WTC11 (cell line): ENCODE measurements around the gene ME2. TPM values are rescaled to one million over a fixed set of nuclear protein-coding genes. Genes with fewer than 3 reads are reported as not detected.

Experiments
- ATAC-seq: fragments of 200-7000 bp; cut with Tn5 transposase; 2 replicates; pipeline ENCODE4 v1.10.0; 2021; ENCODE audit warnings: mild to moderate bottlenecking, moderate library complexity
- CTCF ChIA-PET: fragments of 300-600 bp; sonication (Branson Sonifier 250); formaldehyde crosslinking; loops from one replicate; lab custom pipeline; 2021; ENCODE audit warnings: antibody characterized with exemption; lab: Charles Lee
- POLR2A ChIA-PET: fragments of 350-600 bp; sonication (Branson Sonifier 250); formaldehyde crosslinking; loops from one replicate; lab custom pipeline; 2021; ENCODE audit warnings: antibody characterized with exemption; lab: Charles Lee
- DNase-seq: peaks from one replicate; pipeline ENCODE4 v3.0.0; 2021; ENCODE audit warnings: low spot score
- H3K27ac Mint-ChIP-seq: 2 replicates; pipeline ENCODE4 v1.8.0; 2021; ENCODE audit warnings: mixed read lengths
- H3K27me3 Mint-ChIP-seq: 2 replicates; pipeline ENCODE4 v1.8.0; 2021; ENCODE audit warnings: low read depth, mild to moderate bottlenecking, moderate library complexity, mixed read lengths
- H3K36me3 Mint-ChIP-seq: 2 replicates; pipeline ENCODE4 v1.8.0; 2021; ENCODE audit warnings: mixed read lengths
- H3K4me1 Mint-ChIP-seq: 2 replicates; pipeline ENCODE4 v1.8.0; 2022; ENCODE audit warnings: mixed read lengths
- H3K4me3 Mint-ChIP-seq: 2 replicates; pipeline ENCODE4 v1.8.0; 2021; ENCODE audit warnings: mild to moderate bottlenecking, moderate library complexity, mixed read lengths
- H3K9me3 Mint-ChIP-seq: 2 replicates; pipeline ENCODE4 v1.8.0; 2021; ENCODE audit warnings: mixed read lengths
- AFF4 ChIP-seq: sonication (generic); formaldehyde crosslinking; IDR thresholded peaks from 2 replicates; pipeline ENCODE4 v1.8.1; 2023; ENCODE audit warnings: mild to moderate bottlenecking, missing genetic modification reagents, borderline replicate concordance
- ARID4B ChIP-seq: sonication (generic); formaldehyde crosslinking; IDR thresholded peaks from 2 replicates; pipeline ENCODE4 v1.8.0; 2023; ENCODE audit warnings: missing genetic modification reagents, mild to moderate bottlenecking, borderline replicate concordance
- ESRRA ChIP-seq: sonication (generic); formaldehyde crosslinking; IDR thresholded peaks from 2 replicates; pipeline ENCODE4 v1.8.1; 2022; ENCODE audit warnings: mild to moderate bottlenecking, missing genetic modification reagents, borderline replicate concordance
- FOXK1 ChIP-seq: sonication (generic); formaldehyde crosslinking; IDR thresholded peaks from 2 replicates; pipeline ENCODE4 v1.8.0; 2022; ENCODE audit warnings: mild to moderate bottlenecking, moderate library complexity, missing genetic modification reagents
- GABPB1 ChIP-seq: sonication (generic); formaldehyde crosslinking; IDR thresholded peaks from 2 replicates; pipeline ENCODE4 v1.8.1; 2023; ENCODE audit warnings: mild to moderate bottlenecking, missing genetic modification reagents
- GTF2I ChIP-seq: fragments of 250-450 bp; sonication (Bioruptor Pico); conservative IDR thresholded peaks from 2 replicates; pipeline ENCODE4 v1.4.0; 2021; ENCODE audit warnings: mild to moderate bottlenecking
- IRF1 ChIP-seq: sonication (generic); formaldehyde crosslinking; IDR thresholded peaks from 2 replicates; pipeline ENCODE4 v1.8.0; 2023; ENCODE audit warnings: missing genetic modification reagents
- MLX ChIP-seq: sonication (generic); formaldehyde crosslinking; IDR thresholded peaks from 2 replicates; pipeline ENCODE4 v1.8.1; 2023; ENCODE audit warnings: mild to moderate bottlenecking, missing genetic modification reagents, moderate library complexity
- PRRX2 ChIP-seq: fragments of 250-450 bp; sonication (Bioruptor Pico); IDR thresholded peaks from 2 replicates; pipeline ENCODE4 v1.8.0; 2021; ENCODE audit warnings: mild to moderate bottlenecking
- TEAD1 ChIP-seq: sonication (generic); formaldehyde crosslinking; IDR thresholded peaks from 2 replicates; pipeline ENCODE4 v1.8.0; 2022; ENCODE audit warnings: mild to moderate bottlenecking, missing genetic modification reagents
- TP53 ChIP-seq: sonication (generic); formaldehyde crosslinking; IDR thresholded peaks from 2 replicates; pipeline ENCODE4 v1.8.1; 2023; ENCODE audit warnings: mild to moderate bottlenecking, missing genetic modification reagents
- ZBTB21 ChIP-seq: sonication (generic); formaldehyde crosslinking; IDR thresholded peaks from 2 replicates; pipeline ENCODE4 v1.8.1; 2023; ENCODE audit warnings: mild to moderate bottlenecking, missing genetic modification reagents, borderline replicate concordance
- ZNF121 ChIP-seq: sonication (generic); formaldehyde crosslinking; IDR thresholded peaks from 2 replicates; pipeline ENCODE4 v1.8.0; 2023; ENCODE audit warnings: missing genetic modification reagents
- ZNF219 ChIP-seq: sonication (generic); formaldehyde crosslinking; IDR thresholded peaks from 2 replicates; pipeline ENCODE4 v1.8.0; 2023; ENCODE audit warnings: missing genetic modification reagents, mild to moderate bottlenecking, borderline replicate concordance
- ZNF532 ChIP-seq: fragments of 250-450 bp; sonication (Bioruptor Pico); IDR thresholded peaks from 2 replicates; pipeline ENCODE4 v1.9.0; 2021; ENCODE audit warnings: mild to moderate bottlenecking, borderline replicate concordance
- total RNA-seq: library from RNA; stranded (reverse); gene quantifications from 3 replicates; pipeline ENCODE4 v1.2.3, GENCODE V29; 2021

ME2 gene
- total RNA-seq, 1 experiment from 2014 or later = 57.0 TPM

GRCh38 chr18:50871846-50872245 is 7.1 kb upstream of the ME2 start (continued):
- no peak for TF ChIP-seq ARID4B (CRISPR knock-in tag)

GRCh38 chr18:50875966-50876536 is 2.9 kb upstream of the ME2 start:
- CTCF ChIA-PET = no interaction called here
- POLR2A ChIA-PET = interaction anchor here (1.5 kb wide), 1 partner anchor 154 kb away, joined by 3 read pairs; the partner anchor contains the start of gene SMAD4
- no peak for ATAC-seq
- Mint-ChIP-seq H3K27me3 (no peaks in the 10 kb centered on the region), H3K27ac (no peak overlapping the region), H3K4me1 (peaks cover 22% of the 10 kb centered on the region), H3K9me3 (no peaks in the 10 kb centered on the region), H3K4me3 (no peak overlapping the region), H3K36me3 (no peaks in the 10 kb centered on the region)
- DNase-seq = no peak
- TF ChIP-seq GABPB1 (CRISPR knock-in tag) = no peak
- TF ChIP-seq PRRX2 = no peak
- TF ChIP-seq FOXK1 = no peak
- no peak for TF ChIP-seq ZBTB21 (CRISPR knock-in tag)
- no peak for TF ChIP-seq TP53 (CRISPR knock-in tag)
- TF ChIP-seq ZNF121 (CRISPR knock-in tag) = no peak
- no peak for TF ChIP-seq ZNF532 (CRISPR knock-in tag)
- TF ChIP-seq TEAD1 (CRISPR knock-in tag) = no peak
- no peak for TF ChIP-seq ESRRA (CRISPR knock-in tag)
- TF ChIP-seq MLX (CRISPR knock-in tag) = no peak
- no peak for TF ChIP-seq ARID4B (CRISPR knock-in tag)
- TF ChIP-seq GTF2I (CRISPR knock-in tag) = no peak
- no peak for TF ChIP-seq IRF1 (CRISPR knock-in tag)
- TF ChIP-seq AFF4 (CRISPR knock-in tag) = no peak
- no peak for TF ChIP-seq ZNF219
